ENCODE results near the gene RENBP. TPM values are rescaled to one million over a fixed set of nuclear protein-coding genes. Genes with fewer than 3 reads are reported as not detected.

The RENBP gene
- total and polyA plus RNA-seq, 12 donors = 5.4 to 69.6 (median 26.1) TPM

GRCh38 chrX:153900831-153901752, 43.4 kb downstream of the RENBP start:
- H3K36me3 ChIP-seq (replicated peaks in 1 of 2) = no peaks in the 10 kb centered on the region
- H3K4me1 ChIP-seq (replicated peaks in 1 of 2) = no peaks in the 10 kb centered on the region
- H3K9me3 ChIP-seq (replicated peaks in 1 of 3) = no peaks in the 10 kb centered on the region
- 45 to 61% (median 56%) methylated on average over 16 to 26 of the region's 26 CpGs for WGBS, 4 donors
- intact Hi-C loops (cut with DNase I) = no loop called here
- peak in 6 of 7 donors; percentile 19 to 70 (median 42) for DNase-seq
- no peak overlapping the region for H3K27ac ChIP-seq
- no peak for TF ChIP-seq CTCF (IDR thresholded peaks at IDR 0.05)
- TF ChIP-seq POLR2A (IDR thresholded peaks at IDR 0.05) = no peak
- no peak overlapping the region for H3K4me3 ChIP-seq
- H3K27me3 ChIP-seq = peaks cover 8% of the 10 kb centered on the region

GRCh38 chrX:153897899-153898298, 46.5 kb downstream of the RENBP start:
- no peaks in the 10 kb centered on the region for H3K27me3 ChIP-seq
- DNase-seq = no peak
- TF ChIP-seq POLR2A (IDR thresholded peaks at IDR 0.05) (no peak), CTCF (IDR thresholded peaks at IDR 0.05) (no peak)
- H3K27ac ChIP-seq = no peak overlapping the region
- intact Hi-C loops (cut with DNase I) = no loop called here
- no peaks in the 10 kb centered on the region for H3K36me3 ChIP-seq (replicated peaks in 1 of 2)
- no peaks in the 10 kb centered on the region for H3K9me3 ChIP-seq (replicated peaks in 1 of 3)
- H3K4me3 ChIP-seq = no peak overlapping the region
- no peaks in the 10 kb centered on the region for H3K4me1 ChIP-seq (replicated peaks in 1 of 2)

- intact Hi-C loops (cut with DNase I) = no loop called here
- TF ChIP-seq POLR2A (IDR thresholded peaks at IDR 0.05) = no peak
- no peak for TF ChIP-seq CTCF (IDR thresholded peaks at IDR 0.05)
Measured at GRCh38 chrX:153889123-153889522, 55.3 kb downstream of the RENBP start.

GRCh38 chrX:153888344-153888743, 56.1 kb downstream of the RENBP start:
- H3K4me1 ChIP-seq (replicated peaks in 1 of 2) = no peaks in the 10 kb centered on the region
- WGBS, 4 donors = 58 to 74% (median 68%) methylated on average over 6 of the region's 6 CpGs; no CpG with 5 or more reads in 1 of the 4 donors
- no peak overlapping the region for H3K27ac ChIP-seq
- no peak for TF ChIP-seq CTCF (IDR thresholded peaks at IDR 0.05)
- no peak for TF ChIP-seq POLR2A (IDR thresholded peaks at IDR 0.05)
- H3K36me3 ChIP-seq (replicated peaks in 1 of 2) = no peaks in the 10 kb centered on the region
- DNase-seq = no peak
- no peaks in the 10 kb centered on the region for H3K9me3 ChIP-seq (replicated peaks in 1 of 3)
- intact Hi-C loops (cut with DNase I) = no loop called here
- no peak overlapping the region for H3K4me3 ChIP-seq
- peaks cover 58% of the 10 kb centered on the region for H3K27me3 ChIP-seq

More at GRCh38 chrX:153889123-153889522, 55.3 kb downstream of the RENBP start:
- 93 to 98% (median 95%) methylated on average over 6 of the region's 6 CpGs for WGBS, 4 donors
- Histone ChIP-seq H3K36me3 (replicated peaks in 1 of 2) (no peaks in the 10 kb centered on the region), H3K9me3 (replicated peaks in 1 of 3) (no peaks in the 10 kb centered on the region), H3K4me1 (replicated peaks in 1 of 2) (no peaks in the 10 kb centered on the region), H3K27ac (no peak overlapping the region), H3K27me3 (peaks cover 51% of the 10 kb centered on the region), H3K4me3 (no peak overlapping the region)
- DNase-seq = no peak
